PC-3 (cell line): ENCODE measurements around the gene KCNIP2.

Experiments
- CTCF ChIP-seq: fragments of 300-600 bp; sonication (generic); conservative IDR thresholded peaks from 2 replicates; pipeline ENCODE4 v1.5.1; 2017; ENCODE audit warnings: antibody characterized with exemption, low read depth, mild to moderate bottlenecking, low read length
- EZH2phosphoT487 ChIP-seq: fragments of 300-600 bp; sonication (generic); IDR thresholded peaks from 2 replicates; pipeline ENCODE4 v1.6.1; 2018; ENCODE audit warnings: mild to moderate bottlenecking, antibody characterized with exemption, low read length, borderline replicate concordance

GRCh38 chr10:101832325-101832771 lies 11.3 kb downstream of the KCNIP2 start:
- no peak for TF ChIP-seq CTCF
- TF ChIP-seq EZH2phosphoT487 = no peak
